Liver (tissue), 3 donors: ENCODE measurements around the gene RHAG.

Experiments
- ATF3 ChIP-seq: IDR thresholded peaks from 2 replicates; pipeline ENCODE4 v1.6.1; 2016; ENCODE audit warnings: antibody characterized with exemption
- CTCF ChIP-seq: fragments of 150-350 bp; IDR thresholded peaks from 2 replicates; pipeline ENCODE4 v1.5.1; 2017; ENCODE audit warnings: improper control_type of control experiment, low read depth, low read length; ENCODE audit not compliant: missing input control
- EGR1 ChIP-seq, 2 donors: IDR thresholded peaks; 2 replicates each; pipeline ENCODE4 v1.6.1; 2016 to 2018; ENCODE audit warnings: antibody characterized with exemption in 2 of 2, low read depth in 2 of 2
- FOXA2 ChIP-seq: IDR thresholded peaks from 2 replicates; pipeline ENCODE4 v1.6.1; 2016; ENCODE audit warnings: antibody characterized with exemption
- JUND ChIP-seq, 2 donors: IDR thresholded peaks; 2 replicates each; pipeline ENCODE4 v1.6.1; 2016; ENCODE audit warnings: antibody characterized with exemption in 2 of 2
- RAD21 ChIP-seq, 2 donors: IDR thresholded peaks; 2 replicates each; pipeline ENCODE4 v1.6.1; 2016; ENCODE audit warnings: antibody characterized with exemption in 2 of 2, mild to moderate bottlenecking in 2 of 2
- REST ChIP-seq: IDR thresholded peaks from 2 replicates; pipeline ENCODE4 v1.6.1; 2016; ENCODE audit warnings: antibody characterized with exemption, mild to moderate bottlenecking
- SP1 ChIP-seq: IDR thresholded peaks from 2 replicates; pipeline ENCODE4 v1.6.1; 2018; ENCODE audit warnings: antibody characterized with exemption, mild to moderate bottlenecking
- TAF1 ChIP-seq: conservative IDR thresholded peaks from 2 replicates; pipeline ENCODE4 v1.6.1; 2016; ENCODE audit warnings: antibody characterized with exemption, mild to moderate bottlenecking
- YY1 ChIP-seq: IDR thresholded peaks from 2 replicates; pipeline ENCODE4 v1.6.1; 2016; ENCODE audit warnings: antibody characterized with exemption, mild to moderate bottlenecking
- ZBTB33 ChIP-seq: IDR thresholded peaks from 2 replicates; pipeline ENCODE4 v1.6.1; 2016; ENCODE audit warnings: antibody characterized with exemption
- donor health status: healthy.
- donor health status: healthy.

GRCh38 chr6:49618257-49618656 lies 18.4 kb downstream of the RHAG start:
- TF ChIP-seq SP1 (no peak), CTCF (no peak), JUND (IDR thresholded peaks at IDR 0.05) (no peak), REST (no peak), RAD21 (IDR thresholded peaks at IDR 0.05) (no peak), FOXA2 (no peak), YY1 (no peak), TAF1 (no peak), ATF3 (no peak), EGR1 (IDR thresholded peaks at IDR 0.05; ENCODE audit: low read depth in 2 of 2) (no peak), ZBTB33 (no peak)
